H1 (cell line): ENCODE data around the gene FAM186B. TPM values are rescaled to one million over a fixed set of nuclear protein-coding genes. Genes with fewer than 3 reads are reported as not detected.

ENCODE experiments used
- CTCF ChIA-PET: fragments of 300-600 bp; sonication (Branson Sonifier 250); formaldehyde crosslinking; loops from one replicate; lab custom pipeline; 2021; ENCODE audit not compliant: partially characterized antibody; lab: Charles Lee
- POLR2A ChIA-PET: fragments of 300-600 bp; sonication (Branson Sonifier 250); formaldehyde crosslinking; loops from one replicate; lab custom pipeline; 2021; ENCODE audit warnings: inconsistent platforms; ENCODE audit not compliant: partially characterized antibody; lab: Charles Lee
- DNase-seq, 2 experiments: peaks; one replicate each; pipeline versions ENCODE4 v3.0.0 to v3.0.0-alpha.2; 2010 to 2022; ENCODE audit warnings: low spot score in 2 of 2, low read depth in 1 of 2, mixed read lengths in 1 of 2
- FAIRE-seq: peaks from 2 replicates; lab custom pipeline; 2011; peaks lifted over from hg19 to GRCh38; lab: Jason Lieb, UNC
- H2AFZ ChIP-seq: 2 replicates; pipeline ENCODE4 v1.8.1; 2012; ENCODE audit warnings: low read length, inconsistent platforms
- H2AK5ac ChIP-seq: 2 replicates; pipeline ENCODE4 v1.6.1; 2013; ENCODE audit warnings: low read depth, low read length
- H2BK120ac ChIP-seq: replicated peaks from 2 replicates; pipeline ENCODE3; 2013; ENCODE audit warnings: low read depth, low read length, inconsistent platforms
- H2BK12ac ChIP-seq: 2 replicates; pipeline ENCODE4 v1.6.1; 2013; ENCODE audit warnings: low read depth, low read length
- H2BK15ac ChIP-seq: 2 replicates; pipeline ENCODE4 v1.6.1; 2013; ENCODE audit warnings: low read length
- H2BK20ac ChIP-seq: 2 replicates; pipeline ENCODE4 v1.6.1; 2013; ENCODE audit warnings: low read length
- H2BK5ac ChIP-seq: 2 replicates; pipeline ENCODE4 v1.6.1; 2013; ENCODE audit warnings: low read depth, low read length
- H3K14ac ChIP-seq: 2 replicates; pipeline ENCODE4 v1.6.1; 2013; ENCODE audit warnings: inconsistent platforms; ENCODE audit not compliant: insufficient read length
- H3K18ac ChIP-seq: 2 replicates; pipeline ENCODE4 v1.6.1; 2013; ENCODE audit warnings: low read length; ENCODE audit errors: extremely low read depth
- H3K23ac ChIP-seq: 2 replicates; pipeline ENCODE4 v1.6.1; 2013; ENCODE audit warnings: inconsistent platforms; ENCODE audit not compliant: insufficient read length
- H3K23me2 ChIP-seq: 2 replicates; pipeline ENCODE4 v1.6.1; 2013; ENCODE audit warnings: low read depth, low read length
- H3K27ac ChIP-seq: 2 replicates; pipeline ENCODE4 v1.6.1; 2011; ENCODE audit warnings: low read depth, low read length, inconsistent platforms
- H3K27me3 ChIP-seq, 4 experiments: replicated peaks in 1 of 4; 1 replicate in 1 of 4; 2 replicates in 3 of 4; pipeline versions ENCODE4 v1.6.1 to v1.8.1; 2011 to 2013; ENCODE audit warnings: low read length in 3 of 4, mild to moderate bottlenecking in 3 of 4, inconsistent platforms in 2 of 4, mixed read lengths in 2 of 4, moderate library complexity in 1 of 4; ENCODE audit not compliant: control insufficient read depth in 3 of 4, insufficient read depth in 3 of 4; ENCODE audit errors: extremely low read depth in 1 of 4
- H3K36me3 ChIP-seq, 4 experiments: 2 replicates each; pipeline versions ENCODE4 v1.6.1 to v1.8.1; 2011 to 2013; ENCODE audit warnings: mild to moderate bottlenecking in 4 of 4, low read length in 3 of 4, moderate library complexity in 2 of 4, control low read depth in 1 of 4, inconsistent platforms in 1 of 4; ENCODE audit not compliant: insufficient read depth in 4 of 4, control insufficient read depth in 2 of 4
- H3K4ac ChIP-seq: replicated peaks from 2 replicates; pipeline ENCODE3; 2013; ENCODE audit warnings: low read length, low read depth, mixed read lengths, inconsistent platforms; ENCODE audit not compliant: insufficient read length
- H3K4me1 ChIP-seq, 4 experiments: replicated peaks in 1 of 4; 1 replicate in 1 of 4; 2 replicates in 3 of 4; pipeline versions ENCODE4 v1.6.1 to v1.8.1; 2011 to 2013; ENCODE audit warnings: low read length in 3 of 4, inconsistent platforms in 2 of 4, mixed read lengths in 1 of 4; ENCODE audit not compliant: insufficient read depth in 4 of 4, control insufficient read depth in 3 of 4
- H3K4me2 ChIP-seq, 2 experiments: 2 replicates each; pipeline versions ENCODE4 v1.6.1 to v1.8.1; 2011 to 2013; ENCODE audit warnings: low read depth in 2 of 2, low read length in 2 of 2, control low read depth in 1 of 2, inconsistent platforms in 1 of 2, mild to moderate bottlenecking in 1 of 2; ENCODE audit not compliant: insufficient read depth in 1 of 2
- H3K4me3 ChIP-seq, 4 experiments: fragments of 200-600, 300-600 bp in 1 of 4; sonication (generic), shearing (Covaris generic), sonication (Bioruptor Twin) in 1 of 4; 2 replicates each; pipeline versions ENCODE4 v1.5.1 to v1.8.1; 2011 to 2016; ENCODE audit warnings: low read length in 4 of 4, low read depth in 3 of 4, control low read depth in 2 of 4, inconsistent platforms in 2 of 4, mild to moderate bottlenecking in 2 of 4, mixed read lengths in 1 of 4, moderate library complexity in 1 of 4; ENCODE audit not compliant: insufficient read depth in 2 of 4; ENCODE audit errors: extremely low read depth in 1 of 4
- H3K56ac ChIP-seq: replicated peaks from 2 replicates; pipeline ENCODE3; 2013; ENCODE audit warnings: low read depth, mild to moderate bottlenecking, mixed read lengths, low read length, inconsistent platforms; ENCODE audit not compliant: insufficient read length
- H3K79me1 ChIP-seq: 2 replicates; pipeline ENCODE4 v1.6.1; 2013; ENCODE audit warnings: low read depth, low read length, control low read depth
- H3K79me2 ChIP-seq, 2 experiments: 2 replicates each; pipeline versions ENCODE4 v1.6.1 to v1.8.1; 2012 to 2013; ENCODE audit warnings: low read length in 2 of 2, mild to moderate bottlenecking in 2 of 2, inconsistent platforms in 1 of 2; ENCODE audit not compliant: insufficient read depth in 2 of 2, control insufficient read depth in 1 of 2
- H3K9ac ChIP-seq, 4 experiments: replicated peaks in 1 of 4; 1 replicate in 1 of 4; 2 replicates in 3 of 4; pipeline versions ENCODE4 v1.6.1 to v1.8.1; 2011 to 2013; ENCODE audit warnings: low read depth in 3 of 4, low read length in 3 of 4, control low read depth in 2 of 4, mild to moderate bottlenecking in 2 of 4, moderate library complexity in 2 of 4, inconsistent platforms in 1 of 4; ENCODE audit errors: extremely low read depth in 1 of 4
- H3K9me3 ChIP-seq, 2 experiments: 2 replicates each; pipeline versions ENCODE4 v1.6.1 to v1.8.1; 2012 to 2013; ENCODE audit warnings: mild to moderate bottlenecking in 2 of 2, moderate library complexity in 2 of 2, control low read depth in 1 of 2, inconsistent platforms in 1 of 2, low read depth in 1 of 2, low read length in 1 of 2, mixed read lengths in 1 of 2; ENCODE audit not compliant: insufficient read depth in 2 of 2
- H4K20me1 ChIP-seq, 2 experiments: replicated peaks in 1 of 2; 2 replicates each; pipeline versions ENCODE3 to v1.8.1; 2011 to 2013; ENCODE audit warnings: inconsistent platforms in 2 of 2, low read length in 2 of 2, mild to moderate bottlenecking in 1 of 2; ENCODE audit not compliant: insufficient read depth in 2 of 2, control insufficient read depth in 1 of 2
- H4K5ac ChIP-seq: 2 replicates; pipeline ENCODE4 v1.6.1; 2013; ENCODE audit warnings: low read length, low read depth, mixed read lengths, inconsistent platforms; ENCODE audit not compliant: insufficient read length
- H4K8ac ChIP-seq: 2 replicates; pipeline ENCODE4 v1.8.0; 2013; ENCODE audit warnings: mild to moderate bottlenecking, moderate library complexity, low read length, inconsistent platforms; ENCODE audit not compliant: insufficient read depth; ENCODE audit errors: extremely low read depth
- H4K91ac ChIP-seq: replicated peaks from 2 replicates; pipeline ENCODE3; 2013; ENCODE audit warnings: low read length, mixed read lengths, inconsistent platforms; ENCODE audit not compliant: insufficient read length
- KDM5A ChIP-seq: fragments of 200-600 bp; IDR thresholded peaks from 2 replicates; pipeline ENCODE4 v1.7.1; 2012; ENCODE audit warnings: mild to moderate bottlenecking, low read length, inconsistent platforms, mixed read lengths
- POLR2A ChIP-seq, 2 experiments: IDR thresholded peaks; 1 replicate in 1 of 2; 2 replicates in 1 of 2; pipeline ENCODE4 v1.6.1; 2011; ENCODE audit warnings: low read depth in 2 of 2, low read length in 2 of 2, mild to moderate bottlenecking in 2 of 2; ENCODE audit errors: control extremely low read depth in 1 of 2
- POLR2AphosphoS5 ChIP-seq: IDR thresholded peaks from 2 replicates; pipeline ENCODE4 v1.6.1; 2011; ENCODE audit warnings: low read depth, low read length
- WGBS, 2 experiments: shearing (Covaris generic) in 1 of 2; methylation state at CpG; one replicate each; pipeline versions ENCODE4 v1.1.6 to v1.1.7; 2013 to 2015; ENCODE audit warnings: low lambda C conversion rate in 2 of 2, mixed read lengths in 2 of 2, inconsistent platforms in 1 of 2, low coverage in 1 of 2, missing lambda C conversion rate in 1 of 2; ENCODE audit not compliant: insufficient replicate concordance in 2 of 2, insufficient coverage in 1 of 2, insufficient read length in 1 of 2; ENCODE audit errors: extremely low coverage in 1 of 2, missing lambda C conversion rate in 1 of 2; 5-methylcytosine and 5-hydroxymethylcytosine counted together
- polyA plus RNA-seq, 7 experiments: library from polyadenylated mRNA; depleted of rRNA in 3 of 7; stranded (reverse) in 5 of 7; unstranded in 2 of 7; fragments of >200 nt in 5 of 7; fragments of 200-250 nt in 2 of 7; gene quantifications; 1 replicate in 5 of 7; 2 replicates in 1 of 7; 4 replicates in 1 of 7; pipeline versions ENCODE4 v1.2.1 to v1.2.3, GENCODE V29; 2011 to 2013; ENCODE audit warnings: missing spikeins in 2 of 7, mixed read lengths in 2 of 7
- total RNA-seq: library from RNA; stranded (reverse); fragmentation: NEBNext Ultra II Directional; extraction: Animal tissue kit (Norgen Biotek cat#: 25700); gene quantifications from 2 replicates; pipeline ENCODE4 v1.2.1, GENCODE V29; 2021

Gene FAM186B
- total and polyA plus RNA-seq, 2 of the 8 experiments (the other 6 are each of a cell fraction or from before 2014, with no cell fraction given): 0.12 to 0.73 TPM

- Histone ChIP-seq H2BK20ac (no peak overlapping the region; the same call in 1 of the 2 replicates), H2AFZ (no peak overlapping the region), H3K18ac (no peak overlapping the region), H3K79me2 (no peaks in the 10 kb centered on the region), H3K23ac (no peak overlapping the region), H3K4me3 (no peak overlapping the region), H4K91ac (no peak overlapping the region), H3K4ac (no peak overlapping the region), H3K36me3 (peaks cover 9 to 39% (median 25%) of the 10 kb centered on the region in 4 experiments; a peak in 7 of 8 replicates), H2BK12ac (peak overlapping the region; percentile 33; the same call in 1 of the 2 replicates), H2BK5ac (no peak overlapping the region), H3K9ac (no peak overlapping the region), H4K20me1 (peaks cover 0 to 10% of the 10 kb centered on the region in 2 experiments), H3K23me2 (no peaks in the 10 kb centered on the region), H3K56ac (no peak overlapping the region), H3K4me2 (no peak overlapping the region), H4K8ac (peak overlapping the region; percentile 83), H4K5ac (no peak overlapping the region), H2AK5ac (no peak overlapping the region), H3K9me3 (no peaks in the 10 kb centered on the region), H3K27me3 (no peaks in the 10 kb centered on the region), H2BK15ac (0 out of 2 replicates have a peak overlapping the region, but pooled peaks have one; percentile 16), H2BK120ac (no peak overlapping the region), H3K79me1 (no peaks in the 10 kb centered on the region), H3K14ac (no peak overlapping the region), H3K27ac (peak overlapping the region; percentile 47; the same call in 1 of the 2 replicates), H3K4me1 (no peaks in the 10 kb centered on the region)
- FAIRE-seq: no peak
- TF ChIP-seq POLR2AphosphoS5 (peak; percentile 39; the same call in 1 of the 2 replicates), POLR2A (IDR thresholded peaks at IDR 0.05; ENCODE audit: control extremely low read depth in 1 of 2, low read depth in 2 of 2, low read length in 2 of 2) (0 out of 3 replicates have a peak, but pooled peaks of 1 of the 2 experiments have one; percentile 19), KDM5A (no peak)
- 98% methylated on average over 8 of the region's 10 CpGs; no CpG with 5 or more reads in 1 of the 2 experiments for WGBS, 2 experiments
- CTCF ChIA-PET: interaction anchor here (0.6 to 12.7 kb wide), 37 partner anchors 9 to 418 kb away, joined by 3 to 222 read pairs (median 5); partner anchors contain the start of genes FMNL3, PRPF40B and TMBIM6
- POLR2A ChIA-PET: interaction anchor here (0.6 to 5.8 kb wide), 7 partner anchors 19 to 97 kb away, joined by 3 to 21 read pairs (median 3); partner anchors contain the start of genes FMNL3 and TMBIM6
- no peak for DNase-seq
These were observed 38.7 kb upstream of the FAM186B start for GRCh38 chr12:49643961-49644619.
